Endothelial cell of umbilical vein (primary cell): Measurements from ENCODE around the gene PSD2.

Experiments
- CTCF ChIP-seq, 2 donors: IDR thresholded peaks; 1 replicate in 1 of 2; 2 replicates in 1 of 2; pipeline ENCODE4 v1.5.1; 2011; ENCODE audit warnings: low read length in 2 of 2, mild to moderate bottlenecking in 2 of 2, moderate library complexity in 2 of 2, control low read depth in 1 of 2, inconsistent platforms in 1 of 2, low read depth in 1 of 2; ENCODE audit not compliant: insufficient read depth in 1 of 2; ENCODE audit errors: extremely low read depth in 1 of 2
- POLR2A ChIP-seq: IDR thresholded peaks from 2 replicates; pipeline ENCODE4 v1.6.1; 2012; ENCODE audit warnings: low read depth, mild to moderate bottlenecking, control low read depth, low read length

DNA sequence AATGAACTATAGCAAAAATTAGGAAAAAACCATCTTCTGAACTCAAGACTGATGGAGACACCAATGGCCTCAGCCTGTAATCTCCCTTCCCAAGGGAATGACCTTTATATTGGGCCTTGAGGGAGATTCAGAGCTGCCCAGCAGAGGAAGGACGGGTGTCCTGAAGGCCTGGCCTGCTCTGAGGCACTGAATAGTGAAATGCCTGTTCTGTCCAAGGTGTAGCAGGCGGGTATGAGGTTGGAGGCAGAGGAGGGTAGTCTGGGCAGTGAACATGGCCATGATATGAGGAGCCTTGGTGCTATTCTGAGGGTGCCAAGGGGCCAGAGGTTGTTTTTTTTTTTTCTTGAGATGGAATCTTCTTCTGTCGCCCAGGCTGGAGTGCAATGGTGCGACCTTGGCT, 25.0 kb downstream of the PSD2 start:
- TF ChIP-seq CTCF (IDR thresholded peaks at IDR 0.05; ENCODE audit: extremely low read depth in 1 of 2, insufficient read depth in 1 of 2, low read depth in 1 of 2, low read length in 2 of 2), result no peak
- no peak for TF ChIP-seq POLR2A
